KBM-7 (cell line): ENCODE data around the gene CEP70.
"Not testable (repeated sequence)": the region's sequence is repeated elsewhere in the genome, so short reads cannot be mapped to it uniquely, and the experiment has no call there.

Experiments used
- DNase-seq: peaks from one replicate; pipeline ENCODE4 v3.0.0-alpha.2; 2015
- in situ Hi-C: fragments of 300-500 bp; cut with MboI; formaldehyde crosslinking; loops from 2 replicates; pipeline ENCODE4 v1.14.3; 2020; ENCODE audit warnings: low sequenced_read_pairs, low pct_unique_long_range_greater_than_20kb, mixed read lengths

The CEP70 gene

GRCh38 chr3:138594935-138595610 is 1.0 kb upstream of the CEP70 start:
- in situ Hi-C loops, result loop anchor here (25.0 kb wide), 1 partner anchor 317 kb away; no protein-coding TSS in a partner anchor
- no peak for DNase-seq

GRCh38 chr3:138593488-138594149 is 441 bp downstream of the CEP70 start:
- DNase-seq, result no peak
- in situ Hi-C loops, result loop anchor here (25.0 kb wide), 1 partner anchor 319 kb away; no protein-coding TSS in a partner anchor

- DNase-seq, result no peak
- in situ Hi-C loops, result loop anchor here (25.0 kb wide), 1 partner anchor 321 kb away; no protein-coding TSS in a partner anchor
Observed at GRCh38 chr3:138591392-138591791, 2.7 kb downstream of the CEP70 start.

- in situ Hi-C loops, result loop anchor here (25.0 kb wide), 1 partner anchor 324 kb away; no protein-coding TSS in a partner anchor
Observed at GRCh38 chr3:138588445-138588844, 5.6 kb downstream of the CEP70 start.

GRCh38 chr3:138587374-138587773 is 6.7 kb downstream of the CEP70 start:
- in situ Hi-C loops, result loop anchor here (25.0 kb wide), 1 partner anchor 325 kb away; no protein-coding TSS in a partner anchor
- no peak for DNase-seq

More at GRCh38 chr3:138588445-138588844, 5.6 kb downstream of the CEP70 start:
- DNase-seq, result no peak

GRCh38 chr3:138578961-138579574 is 15.0 kb downstream of the CEP70 start:
- DNase-seq, result peak; percentile 62
- in situ Hi-C loops, result loop anchor here (25.0 kb wide), 1 partner anchor 333 kb away; no protein-coding TSS in a partner anchor

GRCh38 chr3:138578141-138578540 is 15.9 kb downstream of the CEP70 start:
- in situ Hi-C loops, result loop anchor here (25.0 kb wide), 1 partner anchor 334 kb away; no protein-coding TSS in a partner anchor
- DNase-seq, result peak; percentile 88

GRCh38 chr3:138573138-138573537 is 20.9 kb downstream of the CEP70 start:
- DNase-seq, result no peak
- in situ Hi-C loops, result no loop called here

GRCh38 chr3:138569624-138570023 is 24.4 kb downstream of the CEP70 start:
- in situ Hi-C loops, DNase-seq: not testable (repeated sequence)

- in situ Hi-C loops, result no loop called here
- no peak for DNase-seq
Observed at GRCh38 chr3:138569090-138569489, 25.0 kb downstream of the CEP70 start.

- in situ Hi-C loops, result no loop called here
- DNase-seq, result no peak
Observed at GRCh38 chr3:138567403-138567802, 26.7 kb downstream of the CEP70 start.

GRCh38 chr3:138566293-138566692 is 27.8 kb downstream of the CEP70 start:
- DNase-seq, in situ Hi-C loops: not testable (repeated sequence)

- DNase-seq, in situ Hi-C loops: not testable (repeated sequence)
Observed at GRCh38 chr3:138562902-138563301, 31.2 kb downstream of the CEP70 start.

GRCh38 chr3:138560501-138560900 is 33.6 kb downstream of the CEP70 start:
- DNase-seq, result no peak
- in situ Hi-C loops, result no loop called here

- no peak for DNase-seq
- in situ Hi-C loops, result no loop called here
Observed at GRCh38 chr3:138559134-138559533, 34.9 kb downstream of the CEP70 start.

GRCh38 chr3:138554775-138555174 is 39.3 kb downstream of the CEP70 start:
- DNase-seq, in situ Hi-C loops: not testable (repeated sequence)

- in situ Hi-C loops, result not testable (repeated sequence)
Observed at GRCh38 chr3:138550958-138551357, 43.1 kb downstream of the CEP70 start.

GRCh38 chr3:138549179-138549977 is 44.7 kb downstream of the CEP70 start:
- no peak for DNase-seq
- in situ Hi-C loops, result no loop called here

More at GRCh38 chr3:138550958-138551357, 43.1 kb downstream of the CEP70 start:
- DNase-seq, result not testable (repeated sequence)
